GM12874 (cell line): ENCODE measurements around the gene NFAM1.

Source experiments
- CTCF ChIP-seq: IDR thresholded peaks from 2 replicates; pipeline ENCODE4 v1.5.1; 2011; ENCODE audit warnings: low read depth, mild to moderate bottlenecking, control low read depth, low read length, moderate library complexity; ENCODE audit not compliant: insufficient read depth

NFAM1 gene

GRCh38 chr22:42347281-42347824 is 84.8 kb downstream of the NFAM1 start:
- TF ChIP-seq CTCF, result no peak

GRCh38 chr22:42346722-42347121 is 85.5 kb downstream of the NFAM1 start:
- TF ChIP-seq CTCF, result no peak

GRCh38 chr22:42345458-42345857 is 86.7 kb downstream of the NFAM1 start:
- TF ChIP-seq CTCF, result no peak

- no peak for TF ChIP-seq CTCF
Observed at GRCh38 chr22:42344361-42344905, 87.8 kb downstream of the NFAM1 start.

- no peak for TF ChIP-seq CTCF
Observed at GRCh38 chr22:42343531-42344081, 88.6 kb downstream of the NFAM1 start.

- no peak for TF ChIP-seq CTCF
Observed at GRCh38 chr22:42343121-42343454, 89.1 kb downstream of the NFAM1 start.

- TF ChIP-seq CTCF, result no peak
Observed at GRCh38 chr22:42342426-42343120, 89.6 kb downstream of the NFAM1 start.
